Measurements from ENCODE around the gene PARD3.

The PARD3 gene

DNA sequence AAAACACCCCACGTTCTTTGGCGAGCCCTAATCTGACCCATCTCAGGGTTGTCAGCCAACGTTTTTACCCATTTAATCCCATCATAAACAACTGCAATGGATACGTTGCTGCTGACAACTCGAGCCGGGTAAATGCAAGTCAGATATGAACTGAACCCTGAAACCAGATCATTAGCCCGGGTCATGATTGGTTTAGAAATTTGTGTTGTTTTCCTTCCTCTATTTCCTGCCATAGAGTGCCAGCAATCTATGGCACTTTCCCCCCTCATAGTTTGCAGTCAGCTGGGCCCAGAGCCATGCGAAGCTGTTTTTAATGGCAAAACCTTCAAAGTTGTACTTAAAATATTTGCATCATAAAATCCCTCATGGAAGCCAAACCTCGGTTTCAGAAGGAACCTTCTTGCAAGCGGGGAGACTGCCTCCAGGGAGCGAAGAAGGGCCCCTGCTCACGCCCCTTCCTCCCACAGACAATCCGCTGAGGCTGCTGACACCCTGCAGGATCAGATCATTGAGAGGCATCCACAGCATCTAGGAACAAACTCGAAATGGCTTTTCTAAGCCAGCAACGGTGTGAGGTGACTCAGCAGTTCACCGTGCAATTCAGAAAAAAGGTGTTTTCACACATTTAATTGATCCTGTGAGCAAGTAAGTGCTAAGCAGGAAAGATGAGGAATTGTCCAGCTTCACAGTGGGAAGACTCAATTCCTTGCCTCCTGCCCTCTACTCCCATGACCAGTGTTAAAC is 710.1 kb downstream of the PARD3 start:
- no peak overlapping the region for H3K4me3 ChIP-seq (ENCODE audit: low read depth in 1 of 2, low read length in 2 of 2)
- no peak overlapping the region for H3K9ac ChIP-seq (ENCODE audit: low read depth in 1 of 2, low read length in 2 of 2)
- H3K36me3 ChIP-seq (ENCODE audit: control insufficient read depth in 1 of 2, insufficient read depth in 2 of 2, low read length in 2 of 2), result no peaks in the 10 kb centered on the region
- peaks cover 4% of the 10 kb centered on the region in 2 donors for H3K4me1 ChIP-seq (ENCODE audit: control insufficient read depth in 1 of 2, insufficient read depth in 2 of 2, low read length in 2 of 2)
- H3K27me3 ChIP-seq (ENCODE audit: control insufficient read depth in 1 of 2, insufficient read depth in 2 of 2, low read length in 2 of 2), result no peaks in the 10 kb centered on the region
- H3K9me3 ChIP-seq (ENCODE audit: control insufficient read depth in 1 of 2, low read length in 2 of 2), result no peaks in the 10 kb centered on the region
- no peak overlapping the region for H3K27ac ChIP-seq (ENCODE audit: low read depth, low read length)

DNA sequence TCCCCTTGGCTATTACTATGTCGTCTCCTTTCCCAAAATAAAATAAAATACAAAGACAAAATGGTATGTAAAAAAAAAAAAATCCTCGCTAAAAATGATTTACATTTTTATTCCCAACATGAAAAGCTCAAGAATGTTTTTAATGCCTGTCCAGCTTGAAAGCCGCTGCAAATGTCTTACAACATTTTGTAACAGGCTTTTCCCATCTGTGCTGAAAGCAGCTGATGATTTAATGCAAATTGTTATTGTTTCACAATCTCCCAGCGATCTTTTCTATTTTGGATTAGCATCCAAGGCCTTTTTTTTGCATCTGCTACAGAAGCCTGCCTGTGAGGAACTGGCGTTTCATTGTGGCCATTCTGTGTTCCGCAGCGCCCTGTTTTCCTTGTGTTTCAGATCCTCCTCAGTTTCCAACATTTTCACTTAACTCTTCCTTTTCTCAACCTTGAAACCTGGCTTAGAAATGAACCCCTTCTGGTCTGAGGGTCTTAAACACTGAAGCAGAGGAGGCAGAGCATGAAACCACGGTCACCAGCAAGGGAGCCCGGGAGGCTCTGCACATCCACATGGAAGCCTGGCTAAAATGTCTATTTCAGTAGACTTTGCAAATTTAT is 712.1 kb downstream of the PARD3 start:
- Histone ChIP-seq H3K36me3 (ENCODE audit: control insufficient read depth in 1 of 2, insufficient read depth in 2 of 2, low read length in 2 of 2) (no peaks in the 10 kb centered on the region), H3K4me3 (ENCODE audit: low read depth in 1 of 2, low read length in 2 of 2) (no peak overlapping the region), H3K27me3 (ENCODE audit: control insufficient read depth in 1 of 2, insufficient read depth in 2 of 2, low read length in 2 of 2) (no peaks in the 10 kb centered on the region), H3K27ac (ENCODE audit: low read depth, low read length) (no peak overlapping the region), H3K4me1 (ENCODE audit: control insufficient read depth in 1 of 2, insufficient read depth in 2 of 2, low read length in 2 of 2) (peaks cover 4% of the 10 kb centered on the region in 2 donors), H3K9me3 (ENCODE audit: control insufficient read depth in 1 of 2, low read length in 2 of 2) (peaks cover 4 to 6% of the 10 kb centered on the region in 2 donors), H3K9ac (ENCODE audit: low read depth in 1 of 2, low read length in 2 of 2) (no peak overlapping the region)

DNA sequence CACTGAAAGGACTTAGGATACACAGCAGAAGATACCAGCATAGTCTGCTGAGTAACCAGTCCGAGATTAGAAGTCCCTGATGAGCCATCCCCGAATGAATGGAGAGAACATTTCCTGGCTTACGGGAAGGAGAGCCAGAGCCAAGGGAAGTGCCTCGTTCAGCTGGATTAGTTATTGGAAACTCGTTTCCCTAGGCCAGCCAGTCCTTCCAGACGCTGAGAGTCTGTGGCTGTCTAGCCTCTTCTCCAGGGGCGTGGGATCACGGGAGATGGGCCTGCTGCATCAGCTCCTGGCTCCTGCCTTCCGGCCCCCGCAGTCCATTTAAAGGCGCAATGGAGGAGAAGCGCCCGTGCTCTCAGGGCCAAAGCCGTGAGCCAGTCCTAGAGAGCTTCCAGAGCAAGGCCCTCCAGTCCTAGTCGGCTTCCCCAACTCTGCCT is 712.8 kb downstream of the PARD3 start:
- Histone ChIP-seq H3K4me3 (ENCODE audit: low read depth in 1 of 2, low read length in 2 of 2) (no peak overlapping the region), H3K36me3 (ENCODE audit: control insufficient read depth in 1 of 2, insufficient read depth in 2 of 2, low read length in 2 of 2) (no peaks in the 10 kb centered on the region), H3K9ac (ENCODE audit: low read depth in 1 of 2, low read length in 2 of 2) (no peak overlapping the region)

DNA sequence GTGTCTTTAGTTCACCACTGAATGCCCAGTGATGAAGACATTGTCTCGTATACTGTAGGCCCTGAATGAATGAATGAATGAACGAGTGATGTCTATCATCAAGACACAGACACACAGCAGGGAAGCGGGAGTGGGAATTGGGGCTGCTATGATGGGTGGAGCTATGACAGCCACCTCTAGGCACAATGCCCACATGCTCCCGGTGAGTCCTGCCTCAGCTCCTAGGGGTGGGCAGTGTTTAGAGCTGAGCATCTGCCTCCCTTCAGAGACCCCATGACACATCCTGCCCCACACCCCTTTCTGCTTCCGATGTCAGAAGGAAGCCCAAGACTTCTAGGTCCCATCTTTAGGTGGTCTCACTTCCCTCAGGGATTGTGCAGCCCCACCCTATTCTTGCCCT is 714.1 kb downstream of the PARD3 start:
- Histone ChIP-seq H3K36me3 (ENCODE audit: control insufficient read depth in 1 of 2, insufficient read depth in 2 of 2, low read length in 2 of 2) (no peaks in the 10 kb centered on the region), H3K4me3 (ENCODE audit: low read depth in 1 of 2, low read length in 2 of 2) (no peak overlapping the region), H3K4me1 (ENCODE audit: control insufficient read depth in 1 of 2, insufficient read depth in 2 of 2, low read length in 2 of 2) (peaks cover 4% of the 10 kb centered on the region in 2 donors), H3K9me3 (ENCODE audit: control insufficient read depth in 1 of 2, low read length in 2 of 2) (peaks cover 4 to 6% of the 10 kb centered on the region in 2 donors), H3K27ac (ENCODE audit: low read depth, low read length) (no peak overlapping the region), H3K9ac (ENCODE audit: low read depth in 1 of 2, low read length in 2 of 2) (no peak overlapping the region), H3K27me3 (ENCODE audit: control insufficient read depth in 1 of 2, insufficient read depth in 2 of 2, low read length in 2 of 2) (no peaks in the 10 kb centered on the region)

More for the DNA sequence above, 712.8 kb downstream of the PARD3 start:
- Histone ChIP-seq H3K27ac (ENCODE audit: low read depth, low read length) (no peak overlapping the region), H3K27me3 (ENCODE audit: control insufficient read depth in 1 of 2, insufficient read depth in 2 of 2, low read length in 2 of 2) (no peaks in the 10 kb centered on the region), H3K9me3 (ENCODE audit: control insufficient read depth in 1 of 2, low read length in 2 of 2) (peaks cover 4 to 6% of the 10 kb centered on the region in 2 donors), H3K4me1 (ENCODE audit: control insufficient read depth in 1 of 2, insufficient read depth in 2 of 2, low read length in 2 of 2) (peaks cover 4% of the 10 kb centered on the region in 2 donors)

DNA sequence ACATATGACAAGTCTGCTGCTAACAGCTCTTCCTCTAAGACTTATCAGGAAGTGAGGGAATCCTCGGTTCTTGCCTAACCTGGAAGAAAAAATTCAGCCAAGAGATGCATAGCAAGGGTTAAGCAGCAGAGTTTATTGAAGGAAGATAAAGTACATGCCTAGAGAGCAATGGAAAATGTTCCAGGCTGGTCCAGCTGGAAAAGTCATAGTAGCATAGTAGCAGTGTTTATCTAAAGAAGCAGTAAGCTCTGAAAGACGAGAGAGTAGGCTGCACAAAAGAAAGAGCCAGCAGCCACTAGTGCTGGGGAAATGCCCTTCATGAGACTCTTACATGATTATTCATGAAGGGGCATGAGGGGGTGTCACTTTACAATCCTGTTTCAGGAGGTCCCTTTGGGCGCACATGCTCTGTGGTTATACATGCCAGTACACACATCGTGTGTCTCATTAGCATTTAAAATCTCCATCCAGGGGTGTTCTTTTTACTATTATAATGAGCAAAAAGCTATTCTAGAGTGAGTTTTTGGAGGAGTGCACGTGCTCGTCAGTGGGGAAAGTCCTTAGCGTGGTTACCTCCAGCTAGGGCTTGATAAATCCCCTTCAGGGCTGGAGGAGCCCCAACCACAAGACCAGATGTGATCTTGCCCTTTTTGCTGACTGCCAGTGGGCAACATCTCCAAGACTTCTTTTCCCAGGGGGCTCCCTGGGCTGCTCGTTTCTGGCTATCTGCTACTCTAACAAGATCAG is 716.1 kb downstream of the PARD3 start:
- H3K9ac ChIP-seq (ENCODE audit: low read depth in 1 of 2, low read length in 2 of 2), result no peak overlapping the region
- H3K27me3 ChIP-seq (ENCODE audit: control insufficient read depth in 1 of 2, insufficient read depth in 2 of 2, low read length in 2 of 2), result no peaks in the 10 kb centered on the region
- H3K9me3 ChIP-seq (ENCODE audit: control insufficient read depth in 1 of 2, low read length in 2 of 2), result peaks cover 7 to 20% of the 10 kb centered on the region in 2 donors
- H3K4me1 ChIP-seq (ENCODE audit: control insufficient read depth in 1 of 2, insufficient read depth in 2 of 2, low read length in 2 of 2), result peaks cover 0 to 4% of the 10 kb centered on the region in 2 donors
- no peak overlapping the region for H3K27ac ChIP-seq (ENCODE audit: low read depth, low read length)
- no peaks in the 10 kb centered on the region for H3K36me3 ChIP-seq (ENCODE audit: control insufficient read depth in 1 of 2, insufficient read depth in 2 of 2, low read length in 2 of 2)
- H3K4me3 ChIP-seq (ENCODE audit: low read depth in 1 of 2, low read length in 2 of 2), result no peak overlapping the region

DNA sequence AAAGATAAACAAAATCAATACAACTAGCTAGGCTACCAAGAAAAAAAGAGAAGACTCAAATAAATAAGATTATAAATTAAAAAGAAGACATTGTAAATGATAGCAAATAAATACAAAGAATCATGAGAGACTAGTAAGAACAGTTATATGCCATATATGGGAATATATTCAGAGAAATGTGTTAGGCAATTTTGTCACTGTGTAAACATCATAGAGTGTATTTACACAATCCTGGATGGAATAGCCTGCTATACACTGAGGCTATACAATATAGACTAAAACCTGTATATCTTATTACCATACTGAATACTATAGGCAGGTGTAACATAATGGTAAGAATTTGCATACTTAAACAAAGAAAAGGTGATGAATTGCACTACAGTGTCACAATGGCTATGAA is 717.4 kb downstream of the PARD3 start:
- Histone ChIP-seq H3K27me3 (ENCODE audit: control insufficient read depth in 1 of 2, insufficient read depth in 2 of 2, low read length in 2 of 2) (no peaks in the 10 kb centered on the region), H3K27ac (ENCODE audit: low read depth, low read length) (no peak overlapping the region), H3K9me3 (ENCODE audit: control insufficient read depth in 1 of 2, low read length in 2 of 2) (peaks cover 7 to 20% of the 10 kb centered on the region in 2 donors), H3K4me3 (ENCODE audit: low read depth in 1 of 2, low read length in 2 of 2) (no peak overlapping the region), H3K9ac (ENCODE audit: low read depth in 1 of 2, low read length in 2 of 2) (no peak overlapping the region), H3K4me1 (ENCODE audit: control insufficient read depth in 1 of 2, insufficient read depth in 2 of 2, low read length in 2 of 2) (peaks cover 0 to 4% of the 10 kb centered on the region in 2 donors), H3K36me3 (ENCODE audit: control insufficient read depth in 1 of 2, insufficient read depth in 2 of 2, low read length in 2 of 2) (no peaks in the 10 kb centered on the region)

DNA sequence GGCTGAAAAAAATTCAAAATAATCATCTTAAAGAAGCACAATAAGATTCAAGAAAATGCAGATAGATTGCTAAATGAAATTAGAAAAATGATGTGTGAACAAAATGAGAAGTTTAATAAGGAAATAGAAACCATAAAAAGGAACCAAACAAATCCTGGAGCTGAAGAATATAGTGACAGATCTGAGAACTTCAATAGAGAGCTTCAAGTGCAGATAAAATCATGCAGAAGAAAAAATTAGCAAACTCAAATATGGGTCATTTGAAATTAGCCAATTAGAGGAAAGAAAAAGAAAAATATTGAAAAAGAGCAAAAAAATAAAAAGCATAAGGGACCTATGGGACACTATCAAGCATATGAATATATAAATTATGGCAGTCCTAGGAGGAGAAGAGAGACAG is 720.1 kb downstream of the PARD3 start:
- no peaks in the 10 kb centered on the region for H3K4me1 ChIP-seq (ENCODE audit: control insufficient read depth in 1 of 2, insufficient read depth in 2 of 2, low read length in 2 of 2)
- H3K4me3 ChIP-seq (ENCODE audit: low read depth in 1 of 2, low read length in 2 of 2), result no peak overlapping the region
- H3K27me3 ChIP-seq (ENCODE audit: control insufficient read depth in 1 of 2, insufficient read depth in 2 of 2, low read length in 2 of 2), result no peaks in the 10 kb centered on the region
- no peak overlapping the region for H3K9ac ChIP-seq (ENCODE audit: low read depth in 1 of 2, low read length in 2 of 2)
- H3K36me3 ChIP-seq (ENCODE audit: control insufficient read depth in 1 of 2, insufficient read depth in 2 of 2, low read length in 2 of 2), result no peaks in the 10 kb centered on the region
- peaks cover 7 to 20% of the 10 kb centered on the region in 2 donors for H3K9me3 ChIP-seq (ENCODE audit: control insufficient read depth in 1 of 2, low read length in 2 of 2)
- no peak overlapping the region for H3K27ac ChIP-seq (ENCODE audit: low read depth, low read length)

DNA sequence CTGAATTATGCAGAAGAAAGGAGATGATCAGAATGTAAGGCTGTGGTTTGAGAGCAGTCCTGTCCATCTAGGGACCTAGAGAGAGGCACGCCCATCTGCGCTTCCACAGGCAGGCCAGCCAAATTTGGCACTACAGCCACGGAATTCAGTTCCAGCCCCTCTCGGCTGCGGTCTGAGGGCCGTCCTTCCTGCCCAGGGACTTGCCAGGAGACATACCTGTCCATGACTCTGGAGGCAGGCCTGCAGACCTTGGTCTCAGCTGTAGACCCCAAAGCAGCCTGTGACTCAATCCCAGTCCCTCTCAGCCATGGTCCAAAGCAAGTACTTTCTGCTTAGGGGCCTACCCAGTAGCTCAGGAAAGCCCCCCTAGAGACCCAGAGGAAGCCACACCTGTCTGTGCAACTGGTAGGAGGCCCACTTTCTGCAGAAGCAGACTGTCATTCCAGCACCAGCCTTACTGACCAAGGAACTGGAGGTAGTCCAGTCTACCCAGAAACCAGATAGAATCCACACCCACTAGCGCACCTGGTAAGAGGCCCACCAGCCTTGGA is 720.9 kb downstream of the PARD3 start:
- Histone ChIP-seq H3K4me3 (ENCODE audit: low read depth in 1 of 2, low read length in 2 of 2) (no peak overlapping the region), H3K9me3 (ENCODE audit: control insufficient read depth in 1 of 2, low read length in 2 of 2) (peaks cover 1 to 15% of the 10 kb centered on the region in 2 donors), H3K36me3 (ENCODE audit: control insufficient read depth in 1 of 2, insufficient read depth in 2 of 2, low read length in 2 of 2) (no peaks in the 10 kb centered on the region), H3K27me3 (ENCODE audit: control insufficient read depth in 1 of 2, insufficient read depth in 2 of 2, low read length in 2 of 2) (no peaks in the 10 kb centered on the region), H3K4me1 (ENCODE audit: control insufficient read depth in 1 of 2, insufficient read depth in 2 of 2, low read length in 2 of 2) (no peaks in the 10 kb centered on the region), H3K9ac (ENCODE audit: low read depth in 1 of 2, low read length in 2 of 2) (no peak overlapping the region), H3K27ac (ENCODE audit: low read depth, low read length) (no peak overlapping the region)

DNA sequence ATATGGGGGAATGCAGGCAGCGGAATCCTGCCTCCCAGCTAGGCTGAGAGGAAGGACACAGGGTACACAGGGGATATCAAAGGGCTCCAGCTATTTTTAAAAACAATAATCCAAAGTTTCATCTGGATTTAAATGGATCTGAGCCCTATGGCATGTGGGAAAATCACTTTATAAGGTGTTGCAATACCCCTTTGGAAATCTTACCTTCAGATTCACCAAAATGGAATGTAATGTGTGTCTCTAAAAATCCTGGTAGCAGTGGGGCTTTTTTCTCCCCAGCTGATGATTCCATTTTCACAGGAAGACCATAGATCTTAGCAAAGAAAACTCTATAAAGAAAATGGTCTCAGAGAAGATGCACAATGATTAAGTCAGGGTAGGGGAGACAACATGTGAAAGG is 722.2 kb downstream of the PARD3 start:
- Histone ChIP-seq H3K36me3 (ENCODE audit: control insufficient read depth in 1 of 2, insufficient read depth in 2 of 2, low read length in 2 of 2) (no peaks in the 10 kb centered on the region), H3K27ac (ENCODE audit: low read depth, low read length) (no peak overlapping the region), H3K9ac (ENCODE audit: low read depth in 1 of 2, low read length in 2 of 2) (no peak overlapping the region), H3K9me3 (ENCODE audit: control insufficient read depth in 1 of 2, low read length in 2 of 2) (peaks cover 1 to 15% of the 10 kb centered on the region in 2 donors), H3K4me3 (ENCODE audit: low read depth in 1 of 2, low read length in 2 of 2) (no peak overlapping the region), H3K27me3 (ENCODE audit: control insufficient read depth in 1 of 2, insufficient read depth in 2 of 2, low read length in 2 of 2) (no peaks in the 10 kb centered on the region), H3K4me1 (ENCODE audit: control insufficient read depth in 1 of 2, insufficient read depth in 2 of 2, low read length in 2 of 2) (no peaks in the 10 kb centered on the region)

All from duodenal mucosa (tissue), 2 donors.